Nephron (organoid): ENCODE measurements around the gene ZSCAN18.

Source experiments
- H3K27ac Mint-ChIP-seq, 3 experiments: 2 replicates each; pipeline ENCODE4 v1.8.0; 2020; ENCODE audit warnings: mixed read lengths in 3 of 3, mild to moderate bottlenecking in 2 of 3, moderate library complexity in 1 of 3
- H3K27me3 Mint-ChIP-seq: 2 replicates; pipeline ENCODE4 v1.8.0; 2021; ENCODE audit warnings: low read depth, mild to moderate bottlenecking, moderate library complexity, mixed read lengths
- H3K36me3 Mint-ChIP-seq: 2 replicates; pipeline ENCODE4 v1.8.0; 2020; ENCODE audit warnings: low read depth, mixed read lengths
- H3K4me1 Mint-ChIP-seq: 2 replicates; pipeline ENCODE4 v1.8.0; 2020; ENCODE audit warnings: mixed read lengths
- H3K4me3 Mint-ChIP-seq, 3 experiments: 2 replicates each; pipeline ENCODE4 v1.8.0; 2020; ENCODE audit warnings: mild to moderate bottlenecking in 3 of 3, mixed read lengths in 3 of 3, moderate library complexity in 2 of 3
- H3K9me3 Mint-ChIP-seq: 2 replicates; pipeline ENCODE4 v1.8.0; 2020; ENCODE audit warnings: mixed read lengths
- CTCF ChIP-seq, 3 experiments: fragments of 200-600 bp; sonication (generic); IDR thresholded peaks; one replicate each; pipeline ENCODE4 v1.5.0; 2021; ENCODE audit warnings: antibody characterized with exemption in 3 of 3; ENCODE audit not compliant: unreplicated experiment in 3 of 3

The ZSCAN18 gene

GRCh38 chr19:58098682-58098998 is 609 bp upstream of the ZSCAN18 start:
- Mint-ChIP-seq H3K9me3 (peaks cover 42% of the 10 kb centered on the region), H3K4me3 (peak overlapping the region; percentile 86 to 92 (median 87)), H3K27me3 (no peaks in the 10 kb centered on the region), H3K4me1 (peaks cover 6% of the 10 kb centered on the region), H3K27ac (peak overlapping the region; percentile 90 to 99 (median 99)), H3K36me3 (peaks cover 46% of the 10 kb centered on the region)
- TF ChIP-seq CTCF (IDR thresholded peaks at IDR 0.05; ENCODE audit: unreplicated experiment in 3 of 3), result no peak

- peak overlapping the region; percentile 86 to 92 (median 87) for H3K4me3 Mint-ChIP-seq
- H3K27ac Mint-ChIP-seq, result no peak overlapping the region
Measured at GRCh38 chr19:58097349-58097748, 682 bp downstream of the ZSCAN18 start.

GRCh38 chr19:58096884-58097283 is 1.1 kb downstream of the ZSCAN18 start:
- H3K4me3 Mint-ChIP-seq, result peak overlapping the region; percentile 86 to 92 (median 87)
- H3K9me3 Mint-ChIP-seq, result peaks cover 42% of the 10 kb centered on the region
- H3K27ac Mint-ChIP-seq, result peak overlapping the region in 2 of 3 experiments; percentile 70 to 77
- peaks cover 56% of the 10 kb centered on the region for H3K36me3 Mint-ChIP-seq
- no peak for TF ChIP-seq CTCF (IDR thresholded peaks at IDR 0.05; ENCODE audit: unreplicated experiment in 3 of 3)
- H3K27me3 Mint-ChIP-seq, result no peaks in the 10 kb centered on the region
- H3K4me1 Mint-ChIP-seq, result peaks cover 6% of the 10 kb centered on the region

More at GRCh38 chr19:58097349-58097748, 682 bp downstream of the ZSCAN18 start:
- Mint-ChIP-seq H3K4me1 (peaks cover 6% of the 10 kb centered on the region), H3K9me3 (peaks cover 39% of the 10 kb centered on the region), H3K27me3 (no peaks in the 10 kb centered on the region), H3K36me3 (peaks cover 52% of the 10 kb centered on the region)
- no peak for TF ChIP-seq CTCF (IDR thresholded peaks at IDR 0.05; ENCODE audit: unreplicated experiment in 3 of 3)

- TF ChIP-seq CTCF (IDR thresholded peaks at IDR 0.05; ENCODE audit: unreplicated experiment in 3 of 3), result no peak
- H3K9me3 Mint-ChIP-seq, result peaks cover 52% of the 10 kb centered on the region
- peaks cover 70% of the 10 kb centered on the region for H3K36me3 Mint-ChIP-seq
- no peak overlapping the region for H3K27ac Mint-ChIP-seq
- H3K4me1 Mint-ChIP-seq, result peaks cover 6% of the 10 kb centered on the region
- H3K27me3 Mint-ChIP-seq, result no peaks in the 10 kb centered on the region
- peak overlapping the region in 1 of 3 experiments; percentile 34 for H3K4me3 Mint-ChIP-seq
Measured at GRCh38 chr19:58095328-58095727, 2.7 kb downstream of the ZSCAN18 start.

- peaks cover under 1% of the 10 kb centered on the region for H3K4me1 Mint-ChIP-seq
- no peak for TF ChIP-seq CTCF (IDR thresholded peaks at IDR 0.05; ENCODE audit: unreplicated experiment in 3 of 3)
- no peaks in the 10 kb centered on the region for H3K27me3 Mint-ChIP-seq
- H3K27ac Mint-ChIP-seq, result no peak overlapping the region
- H3K4me3 Mint-ChIP-seq, result no peak overlapping the region
- H3K36me3 Mint-ChIP-seq, result peaks cover 83% of the 10 kb centered on the region
- H3K9me3 Mint-ChIP-seq, result peaks cover 55% of the 10 kb centered on the region
Measured at GRCh38 chr19:58093071-58093470, 5.0 kb downstream of the ZSCAN18 start.

GRCh38 chr19:58091251-58091995 is 6.6 kb downstream of the ZSCAN18 start:
- H3K9me3 Mint-ChIP-seq, result peaks cover 57% of the 10 kb centered on the region
- H3K27me3 Mint-ChIP-seq, result no peaks in the 10 kb centered on the region
- no peaks in the 10 kb centered on the region for H3K4me1 Mint-ChIP-seq
- TF ChIP-seq CTCF (IDR thresholded peaks at IDR 0.05; ENCODE audit: unreplicated experiment in 3 of 3), result no peak
- H3K36me3 Mint-ChIP-seq, result peaks cover 92% of the 10 kb centered on the region
- H3K27ac Mint-ChIP-seq, result no peak overlapping the region
- H3K4me3 Mint-ChIP-seq, result peak overlapping the region in 1 of 3 experiments; percentile 66
